Retina (tissue), 1 donor: Measurements from ENCODE around the gene TMEM170A.
"Not testable (repeated sequence)": the region's sequence is repeated elsewhere in the genome, so short reads cannot be mapped to it uniquely, and the experiment has no call there.

Experiments used
- DNase-seq: peaks from one replicate; pipeline ENCODE4 v3.0.0-alpha.2; 2016

The TMEM170A gene

DNA sequence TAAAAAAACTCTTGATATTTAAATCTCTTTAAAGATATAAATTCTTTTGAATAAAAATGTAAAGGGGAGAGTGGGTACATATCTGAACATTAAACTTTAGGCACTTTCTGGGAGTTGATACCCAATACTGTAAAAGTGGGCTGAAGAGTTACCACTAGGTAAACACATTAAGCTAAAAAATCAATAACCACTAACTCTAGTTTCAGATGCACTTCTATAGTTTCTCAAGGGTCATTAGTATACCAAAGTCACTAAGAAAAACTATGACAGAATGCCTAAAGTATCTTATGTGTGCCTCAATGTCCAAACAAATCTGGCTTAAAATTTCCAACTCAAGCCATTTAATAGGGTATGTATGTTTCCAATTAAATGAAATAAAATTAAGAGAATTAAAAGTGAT is 18.1 kb downstream of the TMEM170A start:
- DNase-seq, result no peak

DNA sequence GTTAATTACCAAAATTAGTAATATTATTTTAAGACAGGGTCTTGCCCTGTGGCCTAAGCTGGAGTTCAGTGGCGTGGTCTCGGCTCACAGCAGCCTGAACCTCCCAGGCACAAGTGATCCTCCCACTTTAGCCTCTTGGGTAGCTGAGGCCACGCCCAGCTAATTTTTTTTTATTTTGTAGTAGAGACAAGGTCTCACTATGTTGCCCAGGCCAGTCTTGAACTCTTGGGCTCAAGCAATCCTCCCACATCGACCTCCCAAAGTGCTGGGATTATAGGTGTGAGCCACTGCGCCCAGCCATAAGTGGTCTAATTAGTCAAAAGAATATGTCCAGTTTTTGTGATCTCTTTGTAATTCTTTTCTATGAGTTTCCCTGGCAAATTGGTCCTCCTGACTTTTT is 19.2 kb downstream of the TMEM170A start:
- DNase-seq, result no peak

DNA sequence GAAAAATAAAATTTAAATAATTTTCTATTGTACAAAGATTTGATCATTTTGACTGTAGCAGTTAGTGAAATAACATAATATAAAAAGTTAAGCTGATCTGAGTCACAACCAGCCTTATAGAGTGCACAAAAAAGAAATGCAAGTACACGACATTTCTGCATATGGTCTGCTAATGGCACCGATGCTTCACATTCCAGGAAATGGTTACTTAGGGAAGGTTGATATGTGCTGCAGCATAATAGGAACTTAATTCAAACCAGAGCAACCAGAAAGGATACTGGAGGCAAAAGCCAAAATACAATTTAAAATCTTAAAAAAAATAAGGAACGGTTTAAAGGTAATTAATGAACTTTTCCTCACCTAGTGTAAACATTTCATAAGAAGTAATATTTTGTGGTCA is 21.2 kb downstream of the TMEM170A start:
- DNase-seq, result no peak

DNA sequence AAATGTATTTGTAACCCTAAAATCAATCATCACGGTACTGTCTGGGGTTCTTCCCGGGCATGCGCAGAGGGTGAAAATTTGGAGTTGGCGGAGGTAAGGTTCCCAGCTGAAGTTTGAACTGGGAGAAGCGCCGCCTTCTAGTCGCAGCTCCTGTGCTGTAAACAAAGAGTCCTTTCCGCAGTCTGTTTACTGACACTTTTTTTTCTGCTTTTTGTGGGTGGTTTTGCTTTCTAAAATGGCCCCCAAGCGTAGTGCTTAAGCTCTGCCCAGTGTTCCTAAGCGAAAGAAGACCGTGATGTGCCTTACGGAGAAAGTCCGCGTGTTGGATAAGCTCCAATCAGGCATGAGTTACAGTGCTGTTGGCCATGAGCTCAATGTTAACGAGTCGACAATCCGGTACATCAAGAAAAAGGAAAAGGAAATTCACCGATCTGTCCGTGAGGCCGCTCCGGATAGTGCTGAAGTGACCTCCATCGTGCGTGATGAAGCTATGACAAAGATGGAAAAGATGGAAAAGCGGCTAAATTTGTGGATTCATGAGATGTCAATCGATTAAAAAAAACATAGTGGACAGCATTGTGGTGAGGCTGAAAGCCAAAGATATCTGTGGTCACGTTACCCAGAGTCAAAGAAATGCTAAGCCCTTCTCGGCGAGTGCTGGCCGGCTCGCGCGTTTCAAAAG is 30.6 kb downstream of the TMEM170A start:
- DNase-seq, result no peak

DNA sequence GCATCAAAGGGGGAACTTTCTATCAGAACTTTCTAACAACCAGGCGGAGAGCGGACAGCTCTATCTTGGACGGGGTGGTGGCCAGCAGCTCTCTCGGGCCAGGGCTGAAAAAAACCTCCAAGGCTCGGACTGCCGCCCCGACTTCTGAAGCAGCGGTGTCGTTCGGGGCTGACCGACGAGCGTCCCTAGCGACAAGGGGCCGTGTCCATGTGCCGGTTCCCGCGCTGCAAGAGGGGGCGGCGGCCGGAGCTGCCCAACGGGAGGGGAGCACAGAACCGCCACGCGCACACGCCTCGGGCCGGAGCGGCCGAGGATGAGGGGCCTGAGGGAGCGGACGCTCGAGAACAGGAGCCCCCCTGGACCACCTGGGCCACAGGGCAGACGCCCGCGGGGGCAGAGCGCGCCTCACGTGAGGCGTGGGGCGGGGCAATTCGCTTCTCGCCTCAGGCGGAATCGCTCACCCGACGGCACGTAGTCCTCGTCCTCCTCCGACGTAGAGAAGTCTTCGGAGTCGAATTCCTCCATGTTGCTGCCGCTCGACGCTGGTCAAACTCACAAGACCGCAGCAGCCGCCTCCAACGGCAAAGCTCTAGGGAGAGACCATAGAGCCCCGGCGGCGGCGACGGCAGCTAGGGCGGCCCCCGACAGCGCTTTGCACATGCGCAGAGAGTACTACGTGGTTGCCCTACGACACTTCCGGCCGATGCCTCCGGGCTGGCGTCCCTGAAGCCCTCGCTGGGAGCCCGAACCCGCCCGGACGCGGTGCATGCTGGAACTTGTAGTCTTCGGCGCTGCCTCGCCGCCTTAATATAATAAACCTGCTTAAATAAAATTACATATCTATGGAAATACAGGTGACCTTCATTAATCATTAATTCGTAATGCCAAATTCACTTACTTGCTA is 31.4 kb downstream of the TMEM170A start, which contains the start of gene CFDP1:
CFDP1 (minus strand) TSS at position 676 of the 904 bp plus-strand sequence; CDS start at position 525, 151 bp downstream.
- peak; percentile 99 for DNase-seq

DNA sequence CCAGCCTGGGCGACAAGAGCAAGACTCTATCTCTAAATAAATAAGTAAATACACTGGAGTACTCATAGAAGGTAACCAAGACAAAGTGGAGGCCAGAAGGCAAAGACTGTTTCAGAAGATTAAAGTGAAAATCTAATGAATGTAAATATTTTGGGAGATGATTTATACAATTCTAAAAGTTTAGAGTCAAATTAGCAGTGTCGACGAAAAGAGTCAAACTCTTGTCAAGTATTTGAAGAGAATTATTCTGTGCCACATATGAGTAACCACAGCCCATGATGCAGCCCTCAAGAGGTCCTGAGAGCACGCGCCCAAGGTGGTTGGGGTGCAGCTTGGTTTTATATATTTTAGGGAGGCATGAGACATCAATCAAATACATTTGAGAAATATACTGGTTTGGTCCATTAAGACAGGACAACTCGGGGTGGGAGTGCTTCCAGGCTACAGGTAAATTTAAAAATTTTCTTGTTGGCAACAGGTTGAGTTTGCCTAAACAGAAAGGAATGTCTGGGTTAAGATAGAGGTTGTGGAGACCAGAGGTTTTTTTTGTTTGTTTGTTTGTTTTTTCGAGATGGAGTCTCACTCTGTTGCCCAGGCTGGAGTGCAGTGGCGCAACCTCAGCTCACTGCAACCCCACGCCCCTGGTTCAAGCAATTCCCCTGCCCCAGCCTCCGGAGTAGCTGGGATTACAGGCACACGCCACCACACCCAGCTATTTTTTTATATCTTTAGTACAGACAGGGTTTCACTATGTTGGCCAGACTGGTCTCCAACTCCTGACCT is 34.7 kb downstream of the TMEM170A start:
- DNase-seq, result no peak

DNA sequence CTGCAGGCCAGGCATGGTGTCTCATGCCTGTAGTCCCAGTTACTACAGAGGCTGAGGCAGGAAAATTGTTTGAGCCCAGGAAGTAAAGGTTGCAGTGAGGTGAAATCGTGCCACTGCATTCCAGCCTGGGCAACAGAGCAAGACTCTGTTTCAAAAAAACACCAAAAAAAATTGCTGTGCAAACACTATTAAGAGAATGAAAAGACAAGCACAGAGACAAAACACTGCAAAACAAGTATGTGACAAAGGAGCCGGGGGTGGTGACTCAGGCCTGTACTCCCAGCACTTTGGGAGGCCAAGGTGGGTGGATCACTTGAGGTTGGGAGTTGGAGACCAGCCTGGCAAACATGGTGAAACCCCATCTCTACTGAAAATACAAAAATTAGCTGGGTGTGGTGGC is 38.0 kb downstream of the TMEM170A start:
- DNase-seq, result not testable (repeated sequence)

DNA sequence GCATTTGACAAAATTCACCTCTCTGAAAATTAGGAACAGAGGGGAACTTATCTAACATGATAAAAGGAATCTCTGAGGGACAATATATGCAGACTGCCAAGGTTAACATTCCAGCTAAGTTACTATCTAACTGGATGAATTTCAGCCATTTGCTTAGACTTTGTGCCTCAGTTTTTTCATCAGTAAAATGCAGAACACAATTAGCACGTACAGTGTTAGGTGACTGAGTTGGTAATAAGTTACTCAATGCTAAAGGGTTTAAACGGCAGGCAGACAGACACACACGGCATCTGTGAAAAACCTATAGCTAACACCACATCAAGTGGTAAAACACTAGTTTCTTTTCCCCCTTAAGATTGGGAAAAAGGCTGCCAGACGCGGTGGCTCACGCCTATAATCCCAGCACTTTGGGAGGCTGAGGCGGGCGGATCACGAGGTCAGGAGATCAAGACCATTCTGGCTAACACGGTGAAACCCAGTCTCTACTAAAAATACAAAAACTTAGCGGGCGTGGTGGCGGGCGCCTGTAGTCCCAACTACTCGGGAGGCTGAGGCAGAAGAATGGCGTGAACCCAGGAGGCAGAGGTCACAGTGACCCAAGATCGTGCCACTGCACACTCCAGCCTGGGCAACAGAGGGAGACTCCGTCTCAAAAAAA is 40.3 kb downstream of the TMEM170A start:
- DNase-seq, result not testable (repeated sequence)

DNA sequence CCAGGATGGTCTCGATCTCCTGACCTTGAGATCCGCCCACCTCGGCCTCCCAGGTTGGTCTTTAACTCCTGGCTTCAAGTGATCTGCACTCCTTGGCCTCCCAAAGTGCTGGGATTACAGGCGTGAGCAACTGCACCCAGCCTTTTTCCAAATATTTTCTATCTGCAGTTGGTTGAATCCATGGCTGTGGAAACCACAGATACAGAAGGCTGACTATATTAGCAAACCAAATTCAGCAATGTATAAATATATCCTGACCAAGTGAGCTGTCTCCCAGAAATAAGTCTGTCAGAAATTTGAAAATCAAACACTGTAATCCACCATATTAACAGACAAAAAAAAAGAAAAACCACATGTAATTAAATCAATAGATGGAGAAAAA is 40.8 kb downstream of the TMEM170A start:
- no peak for DNase-seq

DNA sequence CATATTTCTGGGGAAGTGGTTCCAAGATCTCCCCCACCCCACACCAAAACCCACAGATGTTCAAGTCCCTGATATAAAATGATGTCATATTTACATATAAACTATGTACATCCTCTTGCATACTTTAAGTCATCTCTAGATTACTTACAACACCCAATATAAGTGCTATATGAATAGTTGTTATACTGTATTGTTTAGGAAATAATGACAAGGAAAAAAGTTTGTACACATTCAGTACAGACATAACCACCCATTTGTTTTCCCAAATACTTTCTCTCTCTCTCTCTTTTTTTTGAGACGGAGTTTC is 42.7 kb downstream of the TMEM170A start:
- DNase-seq, result no peak

DNA sequence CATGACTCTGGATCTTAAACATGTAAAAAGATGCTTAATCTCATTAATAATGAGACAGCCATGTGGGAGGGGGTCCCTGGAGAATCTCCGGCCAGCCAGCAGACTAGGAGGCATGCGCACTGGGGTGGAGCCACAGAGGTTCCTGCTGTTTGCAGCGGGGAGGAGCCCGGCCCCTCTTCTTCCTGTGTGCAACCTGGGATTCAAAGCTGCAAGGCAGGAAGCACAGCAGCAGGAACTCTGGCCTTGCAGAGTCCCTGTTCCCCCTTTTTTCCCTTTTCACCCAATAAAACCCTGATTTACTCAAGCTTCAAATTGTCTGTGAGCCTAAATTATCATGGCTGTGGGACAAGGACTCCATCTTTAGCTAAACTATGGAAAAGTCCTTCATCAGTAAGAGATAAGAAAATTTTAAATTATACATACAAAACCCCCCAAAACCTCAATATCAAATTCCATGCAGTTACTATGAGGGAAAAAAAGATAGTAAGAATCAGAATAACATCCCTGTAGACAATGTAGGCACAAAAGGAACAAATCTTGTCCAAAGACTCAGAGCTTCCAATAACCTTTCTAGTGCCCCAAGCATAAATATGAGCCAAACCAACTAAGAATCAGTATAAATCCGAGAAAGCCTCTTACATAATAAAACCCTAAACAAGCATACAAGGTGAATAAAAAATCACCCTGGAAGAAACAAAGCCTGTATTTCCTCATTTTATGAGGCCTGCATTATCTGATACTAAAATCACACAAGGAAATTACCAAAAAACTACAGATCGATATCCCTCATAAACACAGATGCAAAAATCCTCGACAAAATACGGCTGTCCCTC is 43.3 kb downstream of the TMEM170A start:
- peak; percentile 61 for DNase-seq

DNA sequence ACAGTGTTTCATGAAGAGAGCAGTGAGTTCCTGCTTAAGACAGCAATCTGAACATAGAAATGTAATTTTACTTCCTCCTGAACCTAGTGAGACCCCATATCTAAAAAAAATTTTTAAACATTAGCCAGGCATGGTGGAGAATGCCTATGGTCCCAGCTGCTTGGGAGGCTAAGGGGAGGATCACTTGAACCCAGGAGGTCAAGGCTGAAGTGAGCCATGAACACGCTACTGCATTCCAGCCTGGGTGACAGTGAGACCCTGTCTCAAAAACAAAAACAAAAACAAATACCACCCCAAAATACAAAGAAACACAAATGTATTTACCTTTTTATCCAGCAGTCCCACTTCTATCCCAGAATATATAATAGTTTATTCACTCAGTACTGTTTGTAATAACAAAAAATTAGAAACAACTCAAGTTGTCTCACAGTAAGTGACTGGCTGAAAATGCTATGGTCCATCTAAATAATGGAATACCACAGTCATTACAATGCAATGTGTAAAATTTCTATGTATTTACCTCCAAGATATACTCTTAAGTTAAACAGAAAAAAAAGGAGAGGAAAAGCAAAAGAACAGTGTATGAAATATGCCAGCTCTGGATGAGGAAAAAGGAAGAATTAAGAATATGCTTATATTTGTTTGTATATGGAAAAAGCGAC is 47.5 kb downstream of the TMEM170A start:
- no peak for DNase-seq

DNA sequence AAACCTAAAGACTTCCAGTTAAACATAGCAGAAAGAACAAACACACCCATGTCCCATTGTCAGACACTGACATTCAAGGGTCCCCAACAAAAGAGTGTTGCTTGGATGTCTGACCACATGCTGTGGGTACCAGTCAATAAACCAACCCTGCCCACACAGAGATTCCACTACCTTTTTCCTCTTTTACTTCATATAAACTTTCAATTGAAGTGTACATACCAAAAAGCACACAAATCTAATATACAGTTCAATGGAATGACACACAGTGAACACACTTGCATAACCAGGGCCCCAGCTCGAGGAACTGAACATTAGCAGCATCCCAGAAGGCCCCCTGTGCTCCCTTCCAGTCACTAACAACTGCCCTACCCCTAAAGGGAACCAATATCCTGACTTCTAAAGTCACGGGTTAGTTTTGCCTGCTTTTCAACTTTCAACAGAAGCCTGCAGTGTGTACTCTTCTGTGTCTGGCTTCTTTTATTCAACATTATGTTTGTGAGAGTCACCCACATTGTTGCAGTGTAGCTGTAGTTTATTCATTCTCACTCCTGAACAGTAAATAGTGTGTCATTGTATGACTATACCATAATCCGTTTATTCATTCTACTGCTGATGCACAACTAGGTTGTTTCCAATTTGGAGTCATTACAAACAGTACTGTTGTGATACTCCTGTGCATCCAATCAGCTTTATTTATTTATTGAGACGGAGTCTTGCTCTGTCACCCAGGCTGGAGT is 49.2 kb downstream of the TMEM170A start:
- DNase-seq, result no peak

DNA sequence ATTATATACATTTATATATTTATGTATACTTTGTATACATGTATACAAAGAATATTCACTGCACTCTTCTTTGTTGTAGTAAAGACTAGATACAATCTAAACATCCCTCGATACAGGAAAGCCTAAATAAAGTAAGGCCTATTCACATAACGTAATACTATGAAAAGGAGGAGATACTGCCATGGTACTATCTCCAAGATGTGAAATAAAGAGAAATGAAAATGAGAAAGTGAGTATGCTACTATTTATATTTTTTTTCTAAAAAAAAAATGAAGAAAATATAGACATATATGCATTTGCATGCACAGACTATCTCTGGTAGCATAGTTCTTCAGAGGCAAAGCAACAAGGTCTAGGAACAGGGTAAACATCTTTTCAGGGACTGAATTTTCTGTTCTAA is 50.5 kb downstream of the TMEM170A start:
- DNase-seq, result no peak

DNA sequence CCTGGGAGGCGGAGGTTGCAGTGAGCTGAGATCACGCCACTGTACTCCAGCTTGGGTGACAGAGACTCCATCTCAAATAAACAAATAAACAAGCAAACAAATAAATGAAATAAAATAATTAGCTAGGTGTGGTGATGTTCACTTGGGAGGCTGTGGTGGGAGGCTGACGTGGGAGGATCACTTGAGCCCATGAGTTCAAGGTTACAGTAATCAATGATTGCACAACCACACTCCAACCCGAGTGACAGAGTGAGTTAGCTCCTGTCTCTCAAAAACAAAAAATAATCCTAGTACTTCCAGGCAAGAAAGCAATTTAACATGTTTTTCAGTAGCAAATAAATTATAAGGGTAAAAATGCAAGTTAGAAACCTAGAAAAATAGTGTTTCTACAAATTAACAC is 57.5 kb downstream of the TMEM170A start:
- no peak for DNase-seq

DNA sequence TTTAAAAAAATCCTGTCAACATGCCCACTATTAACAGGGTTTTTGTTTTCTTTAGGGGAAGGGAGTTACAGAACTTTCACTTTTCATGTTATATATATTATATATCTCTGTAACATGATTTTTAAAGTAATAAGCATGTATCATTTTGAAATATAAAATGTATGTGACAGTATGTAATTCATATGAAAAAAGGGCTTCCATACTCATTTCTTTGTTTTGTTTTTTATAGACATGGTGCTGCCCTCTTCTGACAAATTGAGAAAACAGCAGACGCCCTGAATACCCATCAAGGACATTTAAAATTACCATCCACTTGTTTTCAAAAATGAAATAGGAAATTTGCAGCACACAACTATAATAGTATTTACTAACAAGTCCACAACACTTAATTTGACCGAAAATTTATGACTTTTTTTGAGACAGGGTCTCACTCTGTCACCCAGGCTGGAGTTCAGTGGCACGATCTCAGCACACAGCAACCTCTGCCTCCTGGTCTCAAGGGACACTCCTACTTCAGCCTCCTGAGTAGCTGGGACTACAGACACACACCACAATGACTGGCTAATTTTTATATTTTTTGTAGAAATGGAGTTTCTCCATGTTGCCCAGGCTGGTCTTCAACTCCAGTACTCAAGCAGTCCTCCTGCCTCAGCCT is 61.5 kb downstream of the TMEM170A start:
- peak; percentile 49 for DNase-seq

DNA sequence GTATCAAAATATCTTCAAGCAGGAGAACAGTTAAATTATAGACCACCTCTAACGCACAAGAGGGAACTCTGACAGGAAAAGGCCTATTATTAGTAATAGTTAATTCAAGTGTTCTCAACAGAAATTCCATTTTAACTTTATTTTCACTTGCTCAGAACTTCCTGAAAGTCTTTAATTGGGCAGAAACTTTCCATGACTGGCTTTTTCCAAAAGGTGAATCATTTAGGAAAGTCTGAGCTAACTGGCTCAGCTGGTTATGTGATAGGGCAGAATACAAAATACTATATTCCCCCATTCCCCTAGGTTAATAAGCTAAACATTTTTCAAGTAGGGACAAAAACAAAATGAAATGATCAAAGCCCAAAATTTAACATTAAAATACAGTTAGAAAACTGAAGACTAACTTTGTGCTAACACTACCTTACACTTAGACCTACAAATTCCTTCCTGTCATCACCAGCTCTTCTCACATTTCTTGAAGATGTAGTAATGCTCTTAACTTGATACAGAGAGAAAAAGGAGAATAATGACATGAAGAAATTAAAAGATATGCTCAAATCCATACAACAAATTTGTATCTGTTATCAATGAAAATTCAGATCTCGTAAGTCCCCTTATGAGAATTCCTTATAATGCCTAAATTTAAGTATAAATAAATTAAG is 62.2 kb downstream of the TMEM170A start:
- DNase-seq, result no peak

DNA sequence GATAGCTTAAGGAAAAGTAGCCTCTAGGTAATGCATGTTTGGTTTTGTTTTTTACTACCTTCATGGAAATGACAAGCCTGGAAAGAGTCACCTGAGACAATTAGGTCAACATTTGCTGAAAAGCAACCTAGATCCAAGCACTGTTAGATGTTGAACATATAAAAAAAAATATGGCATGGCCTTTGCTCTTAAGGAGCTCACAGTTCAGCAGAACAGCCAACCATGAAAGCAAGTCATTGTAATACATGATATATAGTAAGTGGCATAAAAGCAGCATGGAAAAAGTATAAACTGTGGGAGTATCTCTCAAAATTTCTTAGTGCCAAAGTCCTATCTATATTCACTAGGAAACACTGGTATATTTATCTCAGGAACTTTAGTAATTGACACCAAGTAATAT is 62.8 kb downstream of the TMEM170A start:
- no peak for DNase-seq

DNA sequence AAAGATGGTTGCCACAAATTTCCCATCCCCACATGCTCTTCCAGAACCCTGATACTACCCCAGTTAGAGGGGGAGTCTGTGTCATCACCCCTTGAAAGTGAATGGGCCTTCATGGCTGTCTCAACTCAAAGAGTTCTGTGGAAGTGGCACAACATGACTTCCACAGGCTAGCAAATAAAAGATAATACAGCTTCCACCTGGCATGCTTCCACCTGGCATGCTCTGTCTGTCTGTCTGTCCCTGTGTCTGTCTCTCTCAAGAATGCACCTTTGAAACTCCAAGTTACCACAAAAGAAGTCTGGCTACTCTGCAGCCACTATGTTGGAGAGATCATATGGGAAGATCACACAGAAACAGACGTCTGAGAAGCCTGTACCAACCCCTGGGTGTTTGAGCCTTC is 66.2 kb downstream of the TMEM170A start:
- DNase-seq, result no peak

DNA sequence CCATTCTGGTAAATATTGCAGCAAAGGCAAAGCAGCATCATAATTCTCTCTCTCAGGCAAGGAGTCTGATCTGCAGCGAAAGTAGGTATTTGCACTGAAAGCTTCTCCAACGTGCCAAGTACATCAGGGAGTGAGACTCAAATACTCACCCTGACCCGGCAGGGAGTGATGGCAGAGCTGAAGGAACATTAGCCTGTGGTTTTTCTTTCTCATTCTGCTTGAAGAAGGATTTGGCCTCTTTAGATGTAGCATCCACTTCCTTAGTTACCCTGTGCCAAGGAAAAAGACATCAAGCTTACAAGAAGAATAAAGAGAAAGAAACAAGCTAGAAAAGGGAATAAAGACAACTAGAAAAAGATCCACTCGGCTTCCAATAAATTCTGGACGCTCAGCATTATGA is 69.5 kb downstream of the TMEM170A start:
- DNase-seq, result no peak
